Activated T-helper 2 cell treated with anti-CD3 and anti-CD28 coated beads, Interferon-gamma antibody, Interleukin-2, Interleukin-4, amounts not matched to agents 10 μg/mL and 5 μg/mL and 100 μg/mL, durations not matched to agents 14 hours and 24 hours and 36 hours (primary cell): ENCODE results near the gene TAS1R2. TPM values are rescaled to one million over a fixed set of nuclear protein-coding genes. Genes with fewer than 3 reads are reported as not detected.
A peak's percentile ranks its signal among the peaks of the same experiment; 100 is the strongest.

ENCODE experiments used
- DNase-seq: peaks from one replicate; pipeline ENCODE4 v3.0.0; 2021; ENCODE audit warnings: low spot score
- H3K27ac Mint-ChIP-seq: one replicate; pipeline ENCODE4 v1.8.0; 2021; ENCODE audit warnings: mixed read lengths
- H3K27me3 Mint-ChIP-seq: one replicate; pipeline ENCODE4 v1.8.0; 2021; ENCODE audit warnings: low read depth, mixed read lengths
- H3K36me3 Mint-ChIP-seq: one replicate; pipeline ENCODE4 v1.8.0; 2021; ENCODE audit warnings: low read depth, mixed read lengths
- H3K4me1 Mint-ChIP-seq: one replicate; pipeline ENCODE4 v1.8.0; 2021; ENCODE audit warnings: low read depth, mixed read lengths
- H3K4me3 Mint-ChIP-seq: one replicate; pipeline ENCODE4 v1.8.0; 2021; ENCODE audit warnings: low read depth, mild to moderate bottlenecking, moderate library complexity, mixed read lengths
- H3K9me3 Mint-ChIP-seq: one replicate; pipeline ENCODE4 v1.8.0; 2021; ENCODE audit warnings: mixed read lengths
- intact Hi-C: fragments of 100-400 bp; cut with micrococcal nuclease; formaldehyde crosslinking; loops from one replicate; pipeline ENCODE4 v1.15.1; 2023
- total RNA-seq: library from RNA; stranded (reverse); gene quantifications from 2 replicates; pipeline ENCODE4 v1.2.3, GENCODE V29; 2022

Gene TAS1R2
- total RNA-seq, 1 donor from 2014 or later = not detected

DNA sequence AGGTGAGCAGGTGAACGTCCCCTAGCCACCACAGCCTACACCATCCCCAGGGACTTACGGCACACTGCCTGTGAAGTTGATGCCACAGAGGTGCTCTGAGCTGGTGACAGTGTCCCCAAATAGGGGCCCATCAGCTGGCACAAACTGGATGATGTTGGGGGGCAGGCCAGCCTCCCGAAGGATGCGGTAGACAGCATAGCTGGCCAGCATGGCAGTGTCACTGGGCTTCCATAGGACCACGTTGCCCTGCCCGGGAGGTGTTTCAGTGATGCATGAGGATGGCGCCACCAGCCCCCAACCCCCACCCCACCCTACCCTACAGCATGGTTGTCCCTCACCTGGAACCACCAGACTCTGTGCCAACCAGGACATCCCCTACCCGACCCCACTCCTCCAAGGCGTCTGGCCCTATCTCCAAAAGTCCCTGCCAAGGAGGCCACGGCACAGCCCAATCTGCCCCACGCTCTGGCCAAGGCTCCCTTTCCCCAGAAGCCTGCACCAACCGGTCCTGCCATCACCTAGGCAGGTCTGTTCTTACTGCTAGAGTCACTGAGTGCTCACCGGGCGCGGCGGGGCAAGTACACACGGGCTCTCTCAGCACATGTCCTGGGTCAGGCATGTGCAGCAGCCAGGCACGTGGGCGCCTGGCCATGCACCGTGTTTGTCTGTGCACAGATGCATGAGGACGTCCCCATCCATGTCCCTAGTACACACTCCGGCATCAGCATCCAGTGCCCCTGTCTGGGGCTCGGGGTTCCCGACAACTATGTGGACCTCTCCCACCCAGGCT, 22.4 kb upstream of the TAS1R2 start:
- DNase-seq = no peak
- Mint-ChIP-seq H3K27ac (no peak overlapping the region), H3K4me1 (no peaks in the 10 kb centered on the region), H3K4me3 (no peak overlapping the region), H3K36me3 (no peaks in the 10 kb centered on the region), H3K9me3 (no peaks in the 10 kb centered on the region), H3K27me3 (no peaks in the 10 kb centered on the region)
- intact Hi-C loops = no loop called here

DNA sequence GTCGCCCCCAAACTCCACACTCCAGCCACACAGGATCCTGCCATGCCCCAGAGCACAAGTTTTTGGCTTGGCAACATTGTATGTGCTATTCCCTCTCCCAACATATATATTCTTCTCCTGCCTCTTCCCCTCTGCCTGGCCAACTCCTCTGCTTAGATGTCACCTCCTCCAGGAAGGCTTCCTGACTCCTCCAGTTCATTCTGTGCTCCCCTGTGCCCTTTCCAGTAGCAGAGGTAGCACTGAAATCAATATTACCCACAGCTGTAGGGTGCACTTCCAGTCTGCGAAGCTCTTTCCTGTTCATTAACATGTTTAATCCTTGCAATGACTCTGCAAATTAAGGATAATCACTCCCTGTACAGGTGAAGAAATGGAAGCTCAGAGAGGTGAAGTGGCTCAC, 21.7 kb upstream of the TAS1R2 start:
- no peaks in the 10 kb centered on the region for H3K27me3 Mint-ChIP-seq
- intact Hi-C loops = no loop called here
- H3K36me3 Mint-ChIP-seq = no peaks in the 10 kb centered on the region
- no peak overlapping the region for H3K27ac Mint-ChIP-seq
- no peak for DNase-seq
- no peak overlapping the region for H3K4me3 Mint-ChIP-seq
- no peaks in the 10 kb centered on the region for H3K4me1 Mint-ChIP-seq
- H3K9me3 Mint-ChIP-seq = no peaks in the 10 kb centered on the region

GRCh38 chr1:18880585-18880984, 21.1 kb upstream of the TAS1R2 start:
- H3K4me3 Mint-ChIP-seq = no peak overlapping the region
- no peaks in the 10 kb centered on the region for H3K36me3 Mint-ChIP-seq
- no peak overlapping the region for H3K27ac Mint-ChIP-seq

DNA sequence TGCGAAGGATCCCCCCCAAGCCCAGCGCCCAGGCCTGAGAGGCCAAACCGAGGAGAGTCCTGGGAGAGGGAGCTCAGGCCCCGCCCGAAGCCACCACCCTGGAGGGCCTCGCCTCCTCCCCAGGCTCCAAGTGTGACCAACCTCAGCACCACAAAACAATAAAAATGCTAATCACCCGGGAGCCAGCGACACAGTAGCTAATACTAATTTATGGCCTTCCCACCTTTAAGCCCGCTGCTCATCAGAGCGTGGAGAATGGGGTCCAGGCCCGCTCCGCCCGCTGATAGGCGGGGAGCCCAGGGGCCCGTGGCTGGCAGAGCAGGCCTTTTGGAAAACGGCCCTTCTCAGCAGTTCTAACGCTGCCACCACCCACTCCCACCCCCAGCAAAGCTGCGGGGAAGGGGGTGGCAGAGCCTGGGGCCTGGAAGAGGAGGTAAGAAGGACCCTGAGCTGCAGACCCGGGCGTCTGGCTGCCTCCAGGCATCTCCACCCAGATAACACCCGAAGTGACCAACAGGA, 20.4 kb upstream of the TAS1R2 start:
- Mint-ChIP-seq H3K27me3 (no peaks in the 10 kb centered on the region), H3K9me3 (no peaks in the 10 kb centered on the region), H3K27ac (no peak overlapping the region), H3K36me3 (no peaks in the 10 kb centered on the region), H3K4me3 (no peak overlapping the region), H3K4me1 (no peaks in the 10 kb centered on the region)
- no peak for DNase-seq
- intact Hi-C loops = no loop called here

More at GRCh38 chr1:18880585-18880984, 21.1 kb upstream of the TAS1R2 start:
- Mint-ChIP-seq H3K4me1 (no peaks in the 10 kb centered on the region), H3K9me3 (no peaks in the 10 kb centered on the region), H3K27me3 (no peaks in the 10 kb centered on the region)
- intact Hi-C loops = no loop called here
- no peak for DNase-seq

DNA sequence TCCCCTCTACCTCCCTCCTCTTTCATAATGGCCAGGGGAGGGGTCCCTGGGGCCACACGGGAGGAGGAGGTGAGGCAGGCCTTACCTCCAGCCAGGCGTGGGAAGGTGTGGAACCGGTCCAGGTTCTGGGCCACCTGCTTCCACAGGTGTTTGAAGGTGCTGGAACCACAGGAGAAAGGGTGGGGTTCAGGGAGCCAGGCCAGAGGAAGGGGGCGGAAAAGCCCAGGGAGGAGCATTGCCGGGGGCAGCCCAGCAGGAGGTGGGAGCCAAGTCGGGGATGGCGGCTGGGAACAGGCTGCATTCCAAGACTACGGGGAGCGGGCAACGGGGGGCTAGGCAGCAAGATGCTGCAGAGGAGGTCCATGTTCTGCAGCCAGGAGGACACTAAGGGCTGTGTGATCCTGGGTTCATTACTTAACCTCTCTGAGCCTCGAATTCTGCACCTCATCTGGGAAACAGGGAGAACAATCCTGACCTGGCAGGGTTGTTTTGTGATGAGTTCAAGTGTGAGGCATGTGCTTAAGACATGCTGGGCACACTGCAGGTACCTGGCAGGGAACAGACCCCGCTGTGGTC, 19.8 kb upstream of the TAS1R2 start:
- Mint-ChIP-seq H3K4me3 (no peak overlapping the region), H3K9me3 (no peaks in the 10 kb centered on the region), H3K4me1 (no peaks in the 10 kb centered on the region), H3K27me3 (no peaks in the 10 kb centered on the region), H3K36me3 (no peaks in the 10 kb centered on the region), H3K27ac (no peak overlapping the region)
- DNase-seq = no peak
- intact Hi-C loops = no loop called here

GRCh38 chr1:18878538-18879214, 19.2 kb upstream of the TAS1R2 start:
- no peak overlapping the region for H3K4me3 Mint-ChIP-seq
- H3K4me1 Mint-ChIP-seq = no peaks in the 10 kb centered on the region
- H3K36me3 Mint-ChIP-seq = no peaks in the 10 kb centered on the region
- no peaks in the 10 kb centered on the region for H3K9me3 Mint-ChIP-seq
- no peaks in the 10 kb centered on the region for H3K27me3 Mint-ChIP-seq
- no peak for DNase-seq
- intact Hi-C loops = no loop called here
- no peak overlapping the region for H3K27ac Mint-ChIP-seq

GRCh38 chr1:18877282-18877681, 17.8 kb upstream of the TAS1R2 start:
- Mint-ChIP-seq H3K9me3 (no peaks in the 10 kb centered on the region), H3K27me3 (no peaks in the 10 kb centered on the region), H3K4me1 (no peaks in the 10 kb centered on the region), H3K27ac (no peak overlapping the region), H3K36me3 (no peaks in the 10 kb centered on the region), H3K4me3 (no peak overlapping the region)
- no peak for DNase-seq
- intact Hi-C loops = no loop called here

DNA sequence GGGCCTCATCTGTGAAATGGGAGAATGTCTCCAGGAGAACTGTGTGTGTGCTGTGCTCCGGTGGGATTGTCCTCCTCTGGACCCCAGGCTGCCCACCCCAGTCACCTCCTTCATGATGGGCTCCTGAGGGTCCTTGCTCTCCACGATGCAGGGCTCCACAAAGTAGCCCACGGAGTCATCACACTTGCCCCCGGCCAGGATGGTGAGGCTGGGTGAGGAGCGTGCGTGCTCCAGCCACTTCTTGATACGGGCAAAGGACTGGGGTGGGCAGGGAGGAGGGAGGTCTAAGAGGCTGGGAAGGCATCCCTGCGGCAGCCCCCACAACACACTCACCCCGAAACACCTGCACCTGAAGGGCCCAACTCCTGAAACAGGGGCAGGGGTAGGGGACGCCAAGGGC, 16.8 kb upstream of the TAS1R2 start:
- H3K4me1 Mint-ChIP-seq = no peaks in the 10 kb centered on the region
- intact Hi-C loops = no loop called here
- H3K27ac Mint-ChIP-seq = no peak overlapping the region
- no peaks in the 10 kb centered on the region for H3K27me3 Mint-ChIP-seq
- no peaks in the 10 kb centered on the region for H3K9me3 Mint-ChIP-seq
- H3K4me3 Mint-ChIP-seq = no peak overlapping the region
- no peak for DNase-seq
- H3K36me3 Mint-ChIP-seq = no peaks in the 10 kb centered on the region

GRCh38 chr1:18875796-18876128, 16.3 kb upstream of the TAS1R2 start:
- no peaks in the 10 kb centered on the region for H3K4me1 Mint-ChIP-seq
- no peaks in the 10 kb centered on the region for H3K27me3 Mint-ChIP-seq
- H3K9me3 Mint-ChIP-seq = no peaks in the 10 kb centered on the region
- DNase-seq = no peak
- no peaks in the 10 kb centered on the region for H3K36me3 Mint-ChIP-seq
- H3K4me3 Mint-ChIP-seq = no peak overlapping the region
- intact Hi-C loops = no loop called here
- no peak overlapping the region for H3K27ac Mint-ChIP-seq

GRCh38 chr1:18875107-18875795, 15.8 kb upstream of the TAS1R2 start:
- intact Hi-C loops = no loop called here
- no peak overlapping the region for H3K4me3 Mint-ChIP-seq
- H3K27ac Mint-ChIP-seq = no peak overlapping the region
- H3K9me3 Mint-ChIP-seq = no peaks in the 10 kb centered on the region
- no peaks in the 10 kb centered on the region for H3K27me3 Mint-ChIP-seq
- no peaks in the 10 kb centered on the region for H3K4me1 Mint-ChIP-seq
- H3K36me3 Mint-ChIP-seq = no peaks in the 10 kb centered on the region
- peak; percentile 49 for DNase-seq

GRCh38 chr1:18874600-18874999, 15.1 kb upstream of the TAS1R2 start:
- no peak overlapping the region for H3K4me3 Mint-ChIP-seq
- no peaks in the 10 kb centered on the region for H3K9me3 Mint-ChIP-seq
- H3K36me3 Mint-ChIP-seq = no peaks in the 10 kb centered on the region
- no peaks in the 10 kb centered on the region for H3K4me1 Mint-ChIP-seq
- no peak overlapping the region for H3K27ac Mint-ChIP-seq
- H3K27me3 Mint-ChIP-seq = no peaks in the 10 kb centered on the region
- intact Hi-C loops = no loop called here
- no peak for DNase-seq

DNA sequence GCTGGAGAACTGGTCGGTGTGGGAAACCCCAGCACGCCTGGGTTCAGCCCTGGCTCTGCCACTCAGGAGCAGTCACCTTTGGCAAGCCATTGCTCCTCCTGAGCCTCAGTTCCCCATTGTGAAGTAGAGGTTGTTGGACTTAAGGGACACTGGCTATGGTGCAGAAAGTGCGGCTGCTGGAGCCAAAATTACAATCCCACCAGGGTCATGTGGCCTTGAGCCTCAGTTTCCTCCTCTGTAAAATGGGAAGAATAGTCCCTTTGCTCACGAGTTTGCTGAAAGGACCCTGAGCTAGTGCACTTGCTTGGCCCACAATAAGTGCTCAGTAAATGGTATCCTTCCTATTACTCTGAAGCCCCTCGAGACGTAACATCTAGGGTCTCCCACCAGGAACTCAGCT, 14.6 kb upstream of the TAS1R2 start:
- no peaks in the 10 kb centered on the region for H3K4me1 Mint-ChIP-seq
- H3K27me3 Mint-ChIP-seq = no peaks in the 10 kb centered on the region
- no peak overlapping the region for H3K27ac Mint-ChIP-seq
- no peaks in the 10 kb centered on the region for H3K36me3 Mint-ChIP-seq
- intact Hi-C loops = no loop called here
- no peaks in the 10 kb centered on the region for H3K9me3 Mint-ChIP-seq
- no peak for DNase-seq
- H3K4me3 Mint-ChIP-seq = no peak overlapping the region
